Lower leg skin (tissue), 3 donors: ENCODE results near the gene SLC39A2.

Experiments used
- POLR2A ChIP-seq, 2 donors: fragments of 450-650 bp; IDR thresholded peaks; one replicate each; pipeline ENCODE4 v1.6.1; 2016 to 2017; ENCODE audit warnings: antibody characterized with exemption in 2 of 2, mild to moderate bottlenecking in 1 of 2, moderate library complexity in 1 of 2
- TF ChIP-seq, protein P1 (sequence below), 3 donors: fragments of 450-650 bp; IDR thresholded peaks; one replicate each; pipeline ENCODE4 v1.5.1; 2016; ENCODE audit warnings: antibody characterized with exemption in 3 of 3, mild to moderate bottlenecking in 3 of 3, moderate library complexity in 2 of 3

DNA sequence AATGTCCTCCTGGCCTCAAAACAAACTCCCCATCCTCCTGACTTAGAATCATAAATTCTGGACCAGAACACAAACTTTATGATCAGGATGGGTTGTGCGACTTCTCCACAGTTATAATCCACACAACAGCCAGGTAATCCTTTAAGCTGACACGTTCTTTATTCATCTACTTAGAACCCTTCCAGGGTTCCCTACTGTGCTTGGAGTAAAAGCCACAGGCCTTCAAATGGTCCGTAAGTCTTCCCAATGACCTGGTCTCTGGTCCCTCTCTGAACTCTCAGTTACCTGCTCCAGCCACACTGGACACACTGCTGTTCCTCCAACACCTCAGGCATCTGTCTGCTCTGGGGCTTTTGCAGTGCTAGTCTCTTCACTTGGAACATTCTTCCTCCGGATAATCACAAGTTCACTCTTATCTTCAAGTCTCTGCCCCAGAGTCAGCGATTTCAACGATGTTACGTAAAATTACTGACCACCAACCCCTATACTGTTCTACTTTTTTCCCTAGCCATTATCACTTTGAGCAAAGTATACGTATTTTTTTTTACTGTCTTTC lies 41.4 kb downstream of the SLC39A2 start:
- TF ChIP-seq, protein P1, sequence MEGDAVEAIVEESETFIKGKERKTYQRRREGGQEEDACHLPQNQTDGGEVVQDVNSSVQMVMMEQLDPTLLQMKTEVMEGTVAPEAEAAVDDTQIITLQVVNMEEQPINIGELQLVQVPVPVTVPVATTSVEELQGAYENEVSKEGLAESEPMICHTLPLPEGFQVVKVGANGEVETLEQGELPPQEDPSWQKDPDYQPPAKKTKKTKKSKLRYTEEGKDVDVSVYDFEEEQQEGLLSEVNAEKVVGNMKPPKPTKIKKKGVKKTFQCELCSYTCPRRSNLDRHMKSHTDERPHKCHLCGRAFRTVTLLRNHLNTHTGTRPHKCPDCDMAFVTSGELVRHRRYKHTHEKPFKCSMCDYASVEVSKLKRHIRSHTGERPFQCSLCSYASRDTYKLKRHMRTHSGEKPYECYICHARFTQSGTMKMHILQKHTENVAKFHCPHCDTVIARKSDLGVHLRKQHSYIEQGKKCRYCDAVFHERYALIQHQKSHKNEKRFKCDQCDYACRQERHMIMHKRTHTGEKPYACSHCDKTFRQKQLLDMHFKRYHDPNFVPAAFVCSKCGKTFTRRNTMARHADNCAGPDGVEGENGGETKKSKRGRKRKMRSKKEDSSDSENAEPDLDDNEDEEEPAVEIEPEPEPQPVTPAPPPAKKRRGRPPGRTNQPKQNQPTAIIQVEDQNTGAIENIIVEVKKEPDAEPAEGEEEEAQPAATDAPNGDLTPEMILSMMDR (IDR thresholded peaks at IDR 0.05): no peak
- no peak for TF ChIP-seq POLR2A (IDR thresholded peaks at IDR 0.05)
